Lower lobe of right lung (tissue), 2 donors: ENCODE data around the gene CDC42BPB. TPM values are rescaled to one million over a fixed set of nuclear protein-coding genes. Genes with fewer than 3 reads are reported as not detected.

ENCODE experiments used
- ATAC-seq, 2 donors: fragments of 200-7000 bp; cut with Tn5 transposase; one replicate each; pipeline ENCODE4 v1.9.1; 2020 to 2022; ENCODE audit warnings: mild to moderate bottlenecking in 2 of 2, moderate library complexity in 2 of 2
- DNase-seq: peaks from one replicate; pipeline ENCODE4 v3.0.0-alpha.2; 2020
- H3K27ac ChIP-seq: fragments of 200-600 bp; one replicate; pipeline ENCODE4 v1.8.0; 2022
- H3K27me3 ChIP-seq: fragments of 200-600 bp; one replicate; pipeline ENCODE4 v1.8.0; 2022; ENCODE audit warnings: low read depth
- H3K36me3 ChIP-seq: fragments of 200-600 bp; one replicate; pipeline ENCODE4 v1.8.0; 2022; ENCODE audit warnings: mild to moderate bottlenecking
- H3K4me1 ChIP-seq: fragments of 200-600 bp; one replicate; pipeline ENCODE4 v1.8.0; 2022
- H3K4me3 ChIP-seq: fragments of 200-600 bp; one replicate; pipeline ENCODE4 v1.8.0; 2022; ENCODE audit warnings: mild to moderate bottlenecking
- H3K9me3 ChIP-seq: fragments of 200-600 bp; one replicate; pipeline ENCODE4 v1.8.0; 2022
- CTCF ChIP-seq: fragments of 200-600 bp; IDR thresholded peaks from one replicate; pipeline ENCODE4 v1.8.0; 2022; ENCODE audit warnings: antibody characterized with exemption, mild to moderate bottlenecking
- intact Hi-C: fragments of 100-400 bp; cut with DNase I; formaldehyde crosslinking; loops from one replicate; pipeline ENCODE4 v1.11.0; 2022
- total RNA-seq: library from RNA; stranded (reverse); fragmentation: NEBNext Ultra II Directional; extraction: Animal tissue kit (Norgen Biotek cat#: 25700); gene quantifications from one replicate; pipeline ENCODE4 v1.2.1, GENCODE V29; 2021
- donor health status: DM: no; HTN: yes; CAD: no; lungs with severe emphysema.

CDC42BPB gene
- total RNA-seq, 1 donor from 2014 or later, result 114 TPM

GRCh38 chr14:102937331-102938175, 119.8 kb downstream of the CDC42BPB start:
- Histone ChIP-seq H3K9me3 (no peaks in the 10 kb centered on the region), H3K27me3 (no peaks in the 10 kb centered on the region), H3K4me1 (peaks cover 14% of the 10 kb centered on the region), H3K36me3 (peaks cover 80% of the 10 kb centered on the region), H3K27ac (no peak overlapping the region), H3K4me3 (no peak overlapping the region)
- intact Hi-C loops, result no loop called here
- ATAC-seq (no peak), DNase-seq (peak; percentile 29)
- TF ChIP-seq CTCF, result no peak

GRCh38 chr14:102935756-102936155, 121.6 kb downstream of the CDC42BPB start:
- peaks cover 68% of the 10 kb centered on the region for H3K36me3 ChIP-seq
- H3K9me3 ChIP-seq, result no peaks in the 10 kb centered on the region
- peaks cover 9% of the 10 kb centered on the region for H3K4me1 ChIP-seq
- no peak for DNase-seq
- H3K27ac ChIP-seq, result no peak overlapping the region
- no peak for TF ChIP-seq CTCF
- H3K4me3 ChIP-seq, result no peak overlapping the region
- H3K27me3 ChIP-seq, result peaks cover 3% of the 10 kb centered on the region
- intact Hi-C loops, result no loop called here
- no peak for ATAC-seq

- DNase-seq (peak; percentile 39), ATAC-seq (no peak)
- Histone ChIP-seq H3K27me3 (peaks cover 23% of the 10 kb centered on the region), H3K27ac (no peak overlapping the region), H3K9me3 (no peaks in the 10 kb centered on the region), H3K4me3 (no peak overlapping the region), H3K36me3 (peaks cover 50% of the 10 kb centered on the region), H3K4me1 (peaks cover 20% of the 10 kb centered on the region)
- intact Hi-C loops, result no loop called here
- TF ChIP-seq CTCF, result no peak
Observed at GRCh38 chr14:102933618-102934231, 123.6 kb downstream of the CDC42BPB start.

GRCh38 chr14:102932484-102933248, 124.7 kb downstream of the CDC42BPB start:
- peaks cover 32% of the 10 kb centered on the region for H3K27me3 ChIP-seq
- peaks cover 39% of the 10 kb centered on the region for H3K36me3 ChIP-seq
- peaks cover 28% of the 10 kb centered on the region for H3K4me1 ChIP-seq
- TF ChIP-seq CTCF, result no peak
- intact Hi-C loops, result no loop called here
- no peaks in the 10 kb centered on the region for H3K9me3 ChIP-seq
- ATAC-seq, result no peak
- peak; percentile 32 for DNase-seq
- H3K4me3 ChIP-seq, result no peak overlapping the region
- no peak overlapping the region for H3K27ac ChIP-seq

- TF ChIP-seq CTCF, result no peak
- no peak overlapping the region for H3K27ac ChIP-seq
- H3K9me3 ChIP-seq, result no peaks in the 10 kb centered on the region
- DNase-seq (peak; percentile 40), ATAC-seq (no peak)
- H3K36me3 ChIP-seq, result peaks cover 30% of the 10 kb centered on the region
- peaks cover 36% of the 10 kb centered on the region for H3K27me3 ChIP-seq
- intact Hi-C loops, result no loop called here
- peaks cover 28% of the 10 kb centered on the region for H3K4me1 ChIP-seq
- no peak overlapping the region for H3K4me3 ChIP-seq
Observed at GRCh38 chr14:102931580-102932285, 125.6 kb downstream of the CDC42BPB start.
